Thyroid gland (tissue), 4 donors: ENCODE results near the gene SELENOP. TPM values are rescaled to one million over a fixed set of nuclear protein-coding genes. Genes with fewer than 3 reads are reported as not detected.
A peak's percentile ranks its signal among the peaks of the same experiment; 100 is the strongest.

Experiments used
- DNase-seq, 2 donors: peaks; one replicate each; pipeline ENCODE4 v3.0.0-alpha.2; 2019
- H3K27ac ChIP-seq, 3 donors: fragments of 200-600 bp; sonication (generic); 1 replicate in 2 of 3; 2 replicates in 1 of 3; pipeline ENCODE4 v1.5.1; 2016 to 2019; ENCODE audit warnings: mild to moderate bottlenecking in 1 of 3, moderate library complexity in 1 of 3
- H3K27me3 ChIP-seq: fragments of 200-600 bp; sonication (generic); one replicate; pipeline ENCODE4 v1.5.1; 2019
- H3K36me3 ChIP-seq, 2 donors: fragments of 200-600 bp; sonication (generic); one replicate each; pipeline ENCODE4 v1.5.1; 2016 to 2019
- H3K4me1 ChIP-seq, 2 donors: fragments of 200-600 bp; sonication (generic); one replicate each; pipeline ENCODE4 v1.5.1; 2017 to 2019
- H3K4me3 ChIP-seq, 3 donors: fragments of 200-600 bp; sonication (generic); replicated peaks in 1 of 3; 1 replicate in 2 of 3; 2 replicates in 1 of 3; pipeline ENCODE4 v1.5.1; 2016; ENCODE audit warnings: mild to moderate bottlenecking in 1 of 3
- H3K9me3 ChIP-seq: fragments of 200-600 bp; sonication (generic); one replicate; pipeline ENCODE4 v1.5.1; 2017
- CTCF ChIP-seq, 6 experiments: fragments of 200-600 bp in 3 of 6; fragments of 450-650 bp in 3 of 6; sonication (generic) in 3 of 6; IDR thresholded peaks; one replicate each; pipeline ENCODE4 v1.5.1; 2016 to 2019; ENCODE audit warnings: antibody characterized with exemption in 6 of 6, mild to moderate bottlenecking in 2 of 6, inconsistent platforms in 1 of 6, moderate library complexity in 1 of 6
- POLR2A ChIP-seq, 2 donors: fragments of 450-650 bp; IDR thresholded peaks; one replicate each; pipeline ENCODE4 v1.6.1; 2017; ENCODE audit warnings: antibody characterized with exemption in 2 of 2, mild to moderate bottlenecking in 2 of 2, moderate library complexity in 1 of 2
- WGBS, 2 donors: methylation state at CpG; one replicate each; pipeline ENCODE4 v1.1.5; 2017; 5-methylcytosine and 5-hydroxymethylcytosine counted together
- intact Hi-C: fragments of 100-400 bp; cut with DNase I; formaldehyde crosslinking; loops from one replicate; pipeline ENCODE4 v1.15.1; 2023
- total RNA-seq, 4 donors: library from RNA; depleted of rRNA; stranded (reverse); fragments of >200 nt; gene quantifications; one replicate each; pipeline ENCODE4 v1.2.3, GENCODE V29; 2016

SELENOP gene
- total RNA-seq, 4 donors from 2014 or later, result 162 to 637 (median 392) TPM

GRCh38 chr5:42839196-42839595, 27.5 kb upstream of the SELENOP start:
- H3K4me3 ChIP-seq, result no peak overlapping the region

GRCh38 chr5:42837601-42838000, 25.9 kb upstream of the SELENOP start:
- Histone ChIP-seq H3K4me1 (peaks cover 9 to 16% of the 10 kb centered on the region in 2 donors), H3K27ac (no peak overlapping the region), H3K4me3 (no peak overlapping the region), H3K27me3 (no peaks in the 10 kb centered on the region), H3K36me3 (no peaks in the 10 kb centered on the region), H3K9me3 (no peaks in the 10 kb centered on the region)
- TF ChIP-seq CTCF (IDR thresholded peaks at IDR 0.05) (no peak), POLR2A (IDR thresholded peaks at IDR 0.05) (no peak)
- WGBS, 2 donors, result 84 to 85% methylated on average over 3 of the region's 3 CpGs
- intact Hi-C loops, result no loop called here
- no peak for DNase-seq

More at GRCh38 chr5:42839196-42839595, 27.5 kb upstream of the SELENOP start:
- TF ChIP-seq POLR2A (IDR thresholded peaks at IDR 0.05) (no peak), CTCF (IDR thresholded peaks at IDR 0.05) (no peak)
- WGBS, 2 donors, result 83 to 84% methylated on average over 3 of the region's 3 CpGs
- intact Hi-C loops, result no loop called here
- H3K9me3 ChIP-seq, result no peaks in the 10 kb centered on the region
- H3K27me3 ChIP-seq, result no peaks in the 10 kb centered on the region
- H3K36me3 ChIP-seq, result no peaks in the 10 kb centered on the region
- peak overlapping the region in 1 of 3 donors; percentile 71 for H3K27ac ChIP-seq
- H3K4me1 ChIP-seq, result peaks cover 9 to 16% of the 10 kb centered on the region in 2 donors
- DNase-seq, result no peak

GRCh38 chr5:42836070-42836769, 24.5 kb upstream of the SELENOP start:
- 94 to 96% methylated on average over 9 to 13 of the region's 25 CpGs for WGBS, 2 donors
- intact Hi-C loops, result no loop called here
- peaks cover 9 to 16% of the 10 kb centered on the region in 2 donors for H3K4me1 ChIP-seq
- TF ChIP-seq CTCF (IDR thresholded peaks at IDR 0.05), result no peak
- no peak for TF ChIP-seq POLR2A (IDR thresholded peaks at IDR 0.05)
- H3K27me3 ChIP-seq, result no peaks in the 10 kb centered on the region
- H3K27ac ChIP-seq, result no peak overlapping the region
- no peak for DNase-seq
- H3K4me3 ChIP-seq, result no peak overlapping the region
- H3K36me3 ChIP-seq, result no peaks in the 10 kb centered on the region
- H3K9me3 ChIP-seq, result no peaks in the 10 kb centered on the region

- Histone ChIP-seq H3K27me3 (no peaks in the 10 kb centered on the region), H3K4me3 (no peak overlapping the region), H3K27ac (no peak overlapping the region), H3K36me3 (no peaks in the 10 kb centered on the region), H3K4me1 (no peaks in the 10 kb centered on the region), H3K9me3 (no peaks in the 10 kb centered on the region)
- no peak for DNase-seq
- WGBS, 2 donors, result 98 to 99% methylated on average over 5 of the region's 5 CpGs
- intact Hi-C loops, result no loop called here
- TF ChIP-seq POLR2A (IDR thresholded peaks at IDR 0.05) (no peak), CTCF (IDR thresholded peaks at IDR 0.05) (no peak)
These were observed 20.4 kb upstream of the SELENOP start for GRCh38 chr5:42832060-42832459.

- TF ChIP-seq POLR2A (IDR thresholded peaks at IDR 0.05) (no peak), CTCF (IDR thresholded peaks at IDR 0.05) (no peak)
- 88 to 92% methylated on average over 2 of the region's 2 CpGs for WGBS, 2 donors
- intact Hi-C loops, result no loop called here
These were observed 19.2 kb upstream of the SELENOP start for GRCh38 chr5:42830924-42831323.

More at GRCh38 chr5:42830924-42831323, 19.2 kb upstream of the SELENOP start:
- no peak overlapping the region for H3K4me3 ChIP-seq
- H3K9me3 ChIP-seq, result no peaks in the 10 kb centered on the region
- H3K27ac ChIP-seq, result no peak overlapping the region
- no peaks in the 10 kb centered on the region for H3K36me3 ChIP-seq
- H3K27me3 ChIP-seq, result no peaks in the 10 kb centered on the region
- no peaks in the 10 kb centered on the region for H3K4me1 ChIP-seq
- no peak for DNase-seq
